NT2/D1 (cell line): Measurements from ENCODE around the gene KLHL3.

Source experiments
- SUZ12 ChIP-seq: IDR thresholded peaks from 2 replicates; pipeline ENCODE4 v1.6.1; 2011; ENCODE audit not compliant: insufficient read length, insufficient read depth; ENCODE audit errors: extremely low read depth
- YY1 ChIP-seq: IDR thresholded peaks from 2 replicates; pipeline ENCODE4 v1.6.1; 2011; ENCODE audit not compliant: insufficient read length, insufficient read depth
- ZNF274 ChIP-seq: IDR thresholded peaks from 2 replicates; pipeline ENCODE4 v1.6.1; 2011; ENCODE audit warnings: mild to moderate bottlenecking, low read depth, low read length

DNA sequence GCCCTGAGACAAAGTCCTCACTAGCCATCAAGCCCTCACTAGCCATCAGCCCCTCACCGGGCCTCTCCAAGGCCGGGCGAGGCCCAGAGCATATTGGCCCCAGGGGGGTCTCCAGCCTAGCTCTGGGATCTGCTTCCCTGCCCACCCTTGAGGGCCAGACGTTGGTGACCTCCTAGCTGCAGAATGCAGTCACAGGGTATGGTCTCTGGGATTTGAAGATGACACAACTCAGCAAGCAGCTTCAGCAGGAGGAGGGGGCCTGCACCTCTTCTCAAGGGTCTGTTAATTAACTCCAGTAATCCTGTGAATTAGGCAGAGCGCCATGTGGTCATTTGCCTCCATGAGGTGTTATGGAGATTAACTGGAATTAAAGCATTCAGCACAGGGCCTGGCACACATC lies 119.8 kb downstream of the KLHL3 start:
- no peak for TF ChIP-seq YY1
- TF ChIP-seq ZNF274 = no peak
- TF ChIP-seq SUZ12 = no peak
